H9 (cell line): ENCODE results near the gene ATE1. TPM values are rescaled to one million over a fixed set of nuclear protein-coding genes. Genes with fewer than 3 reads are reported as not detected.
A peak's percentile ranks its signal among the peaks of the same experiment; 100 is the strongest.

Source experiments
- DNase-seq: peaks from one replicate; pipeline ENCODE4 v3.0.0-alpha.2; 2017
- H2AFZ ChIP-seq: one replicate; pipeline ENCODE4 v1.6.1; 2013; ENCODE audit warnings: mild to moderate bottlenecking, low read length, control low read depth, moderate library complexity
- H2AK5ac ChIP-seq: 2 replicates; pipeline ENCODE4 v1.6.1; 2013; ENCODE audit warnings: low read length, control low read depth, mixed read lengths; ENCODE audit not compliant: insufficient read length
- H2BK120ac ChIP-seq: one replicate; pipeline ENCODE4 v1.6.1; 2013; ENCODE audit warnings: low read depth, mild to moderate bottlenecking, low read length, control low read depth, inconsistent platforms; ENCODE audit not compliant: poor library complexity, severe bottlenecking
- H2BK12ac ChIP-seq: 2 replicates; pipeline ENCODE4 v1.6.1; 2013; ENCODE audit warnings: low read length, control low read depth, mixed read lengths, low read depth; ENCODE audit not compliant: insufficient read length
- H2BK15ac ChIP-seq: 2 replicates; pipeline ENCODE4 v1.6.1; 2013; ENCODE audit warnings: low read depth, low read length, control low read depth
- H2BK20ac ChIP-seq: one replicate; pipeline ENCODE4 v1.6.1; 2013; ENCODE audit warnings: low read depth, mild to moderate bottlenecking, low read length, control low read depth, inconsistent platforms; ENCODE audit not compliant: poor library complexity, severe bottlenecking
- H2BK5ac ChIP-seq: 2 replicates; pipeline ENCODE4 v1.6.1; 2013; ENCODE audit warnings: low read length, control low read depth, mixed read lengths; ENCODE audit not compliant: insufficient read length
- H3K14ac ChIP-seq: 2 replicates; pipeline ENCODE4 v1.6.1; 2013; ENCODE audit warnings: low read length, control low read depth; ENCODE audit not compliant: insufficient read depth
- H3K18ac ChIP-seq: 2 replicates; pipeline ENCODE4 v1.6.1; 2013; ENCODE audit warnings: low read depth, mild to moderate bottlenecking, mixed read lengths, low read length, control low read depth; ENCODE audit not compliant: insufficient read length
- H3K23ac ChIP-seq: 2 replicates; pipeline ENCODE4 v1.6.1; 2013; ENCODE audit warnings: low read length, control low read depth, mixed read lengths, low read depth; ENCODE audit not compliant: insufficient read length
- H3K23me2 ChIP-seq: 2 replicates; pipeline ENCODE4 v1.6.1; 2013; ENCODE audit warnings: low read depth, mild to moderate bottlenecking, mixed read lengths, low read length, control low read depth; ENCODE audit not compliant: insufficient read length, poor library complexity, severe bottlenecking
- H3K27ac ChIP-seq: 2 replicates; pipeline ENCODE4 v1.5.1; 2013; ENCODE audit warnings: low read length, control low read depth, mixed read lengths, low read depth; ENCODE audit not compliant: insufficient read length
- H3K27me3 ChIP-seq: 2 replicates; pipeline ENCODE4 v1.6.1; 2013; ENCODE audit warnings: low read length, control low read depth, inconsistent platforms; ENCODE audit not compliant: insufficient read depth
- H3K4ac ChIP-seq: 2 replicates; pipeline ENCODE4 v1.6.1; 2013; ENCODE audit warnings: low read depth, mild to moderate bottlenecking, control low read depth, inconsistent platforms, low read length, moderate library complexity
- H3K4me1 ChIP-seq: 2 replicates; pipeline ENCODE4 v1.6.1; 2013; ENCODE audit warnings: low read length, control low read depth, inconsistent platforms; ENCODE audit not compliant: insufficient read depth
- H3K4me2 ChIP-seq: 2 replicates; pipeline ENCODE4 v1.6.1; 2013; ENCODE audit warnings: low read length, control low read depth, mixed read lengths; ENCODE audit not compliant: insufficient read length, insufficient read depth
- H3K56ac ChIP-seq: 2 replicates; pipeline ENCODE4 v1.6.1; 2013; ENCODE audit warnings: low read depth, mild to moderate bottlenecking, mixed read lengths, low read length, control low read depth; ENCODE audit not compliant: insufficient read length
- H3K79me1 ChIP-seq: 2 replicates; pipeline ENCODE4 v1.6.1; 2013; ENCODE audit warnings: low read depth, mild to moderate bottlenecking, moderate library complexity, low read length, control low read depth, inconsistent platforms; ENCODE audit not compliant: insufficient read depth, poor library complexity, severe bottlenecking
- H3K79me2 ChIP-seq: 2 replicates; pipeline ENCODE4 v1.6.1; 2013; ENCODE audit warnings: low read length, control low read depth, inconsistent platforms; ENCODE audit not compliant: insufficient read depth
- H3K9ac ChIP-seq: 2 replicates; pipeline ENCODE4 v1.6.1; 2013; ENCODE audit warnings: low read length, control low read depth, mixed read lengths; ENCODE audit not compliant: insufficient read length; ENCODE audit errors: extremely low read depth
- H3K9me3 ChIP-seq: one replicate; pipeline ENCODE4 v1.6.1; 2013; ENCODE audit warnings: low read depth, low read length, inconsistent platforms; ENCODE audit not compliant: control insufficient read depth
- H3T11ph ChIP-seq: one replicate; pipeline ENCODE4 v1.6.1; 2013; ENCODE audit warnings: mild to moderate bottlenecking, low read length, control low read depth, inconsistent platforms
- H4K20me1 ChIP-seq: one replicate; pipeline ENCODE4 v1.6.1; 2013; ENCODE audit not compliant: control insufficient read depth, insufficient read length, insufficient read depth
- H4K5ac ChIP-seq: 2 replicates; pipeline ENCODE4 v1.6.1; 2013; ENCODE audit warnings: low read depth, mild to moderate bottlenecking, mixed read lengths, low read length, control low read depth; ENCODE audit not compliant: insufficient read length
- H4K8ac ChIP-seq: replicated peaks from 2 replicates; pipeline ENCODE4 v1.6.1; 2013; ENCODE audit warnings: low read length, control low read depth, mixed read lengths, low read depth; ENCODE audit not compliant: insufficient read length
- H4K91ac ChIP-seq: 2 replicates; pipeline ENCODE4 v1.6.1; 2013; ENCODE audit warnings: low read depth, mild to moderate bottlenecking, moderate library complexity, mixed read lengths, low read length, control low read depth; ENCODE audit not compliant: insufficient read length
- H3K27ac Mint-ChIP-seq, 3 experiments: 2 replicates in 2 of 3; 3 replicates in 1 of 3; pipeline ENCODE4 v1.8.0; 2020 to 2021; ENCODE audit warnings: mixed read lengths in 3 of 3, mild to moderate bottlenecking in 1 of 3, moderate library complexity in 1 of 3
- H3K27me3 Mint-ChIP-seq: 2 replicates; pipeline ENCODE4 v1.8.0; 2021; ENCODE audit warnings: low read depth, mild to moderate bottlenecking, moderate library complexity, mixed read lengths
- H3K36me3 Mint-ChIP-seq, 3 experiments: 2 replicates in 2 of 3; 3 replicates in 1 of 3; pipeline ENCODE4 v1.8.0; 2020 to 2021; ENCODE audit warnings: low read depth in 3 of 3, mixed read lengths in 3 of 3; ENCODE audit not compliant: insufficient read depth in 1 of 3
- H3K4me1 Mint-ChIP-seq, 2 experiments: 2 replicates each; pipeline ENCODE4 v1.8.0; 2020; ENCODE audit warnings: mixed read lengths in 2 of 2
- H3K4me3 Mint-ChIP-seq, 2 experiments: 2 replicates in 1 of 2; 3 replicates in 1 of 2; pipeline ENCODE4 v1.8.0; 2020 to 2021; ENCODE audit warnings: mild to moderate bottlenecking in 2 of 2, mixed read lengths in 2 of 2, moderate library complexity in 1 of 2
- H3K9me3 Mint-ChIP-seq, 2 experiments: 2 replicates in 1 of 2; 3 replicates in 1 of 2; pipeline ENCODE4 v1.8.0; 2020; ENCODE audit warnings: mild to moderate bottlenecking in 2 of 2, mixed read lengths in 2 of 2, moderate library complexity in 1 of 2
- WGBS: extraction: QIAGEN DNeasy Blood & Tissue Kit; methylation state at CpG from one replicate; pipeline ENCODE4 v1.1.7; 2013; ENCODE audit warnings: missing lambda C conversion rate, low lambda C conversion rate, mixed read lengths; ENCODE audit not compliant: insufficient read length; ENCODE audit errors: extremely low coverage; 5-methylcytosine and 5-hydroxymethylcytosine counted together
- total RNA-seq: library from RNA; stranded (reverse); gene quantifications from 2 replicates; pipeline ENCODE4 v1.2.1, GENCODE V29; 2021
- TF ChIP-seq, protein P1 (sequence below): fragments of 200-600 bp; sonication (generic); conservative IDR thresholded peaks from 3 replicates; pipeline ENCODE4 v1.8.0; 2021; ENCODE audit warnings: antibody characterized with exemption, mild to moderate bottlenecking

Gene ATE1
- total RNA-seq, 1 experiment from 2014 or later: 29.0 TPM

DNA sequence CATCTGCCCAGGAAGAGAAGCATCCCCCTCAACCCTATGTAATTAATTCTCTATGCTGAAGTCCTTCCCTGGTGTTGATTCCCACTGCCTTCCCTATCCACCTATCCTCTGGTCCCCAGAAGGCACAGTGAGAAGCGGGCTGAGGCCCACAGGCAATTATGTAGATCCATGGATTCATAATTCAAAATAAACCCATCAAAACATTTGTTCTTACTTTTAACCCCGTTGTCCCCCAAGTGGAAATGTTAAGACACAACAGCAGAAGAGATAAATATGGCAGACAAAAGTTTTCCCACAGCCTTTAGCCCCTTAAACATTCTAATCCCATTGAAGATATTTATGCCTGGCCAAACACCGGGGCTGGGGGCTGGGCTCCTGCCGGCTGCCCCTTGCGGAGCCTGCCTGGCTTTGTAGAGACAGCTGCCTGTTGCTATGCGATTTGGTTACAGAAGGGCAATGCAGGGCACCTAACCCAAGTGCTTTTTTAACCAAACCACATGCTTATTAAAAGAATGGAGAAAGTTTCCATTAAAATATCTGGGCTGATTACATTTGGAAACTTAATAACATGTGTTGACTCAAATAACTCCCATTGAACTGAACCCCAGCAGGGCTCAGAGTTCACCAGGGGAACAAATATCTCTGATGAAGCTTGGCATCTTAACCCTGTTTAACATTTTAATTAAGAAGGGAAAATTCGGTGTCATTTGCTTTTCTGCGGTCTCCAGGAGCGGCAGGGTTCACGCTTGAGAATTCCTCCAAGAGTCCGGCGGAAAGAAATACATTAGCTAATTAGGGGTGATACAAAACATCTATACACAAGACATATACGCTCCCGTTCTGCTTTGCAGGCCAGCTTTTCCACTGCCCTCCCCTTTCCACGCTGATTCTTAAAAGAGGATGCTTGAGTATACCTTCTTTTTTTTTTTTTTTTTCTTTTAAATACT, 218.8 kb downstream of the ATE1 start:
- Histone ChIP-seq H2AK5ac (no peak overlapping the region), H4K20me1 (no peaks in the 10 kb centered on the region), H2BK5ac (no peak overlapping the region), H2BK12ac (no peak overlapping the region), H3K79me2 (no peaks in the 10 kb centered on the region), H4K91ac (no peak overlapping the region), H3K9me3 (no peaks in the 10 kb centered on the region), H3K27me3 (no peaks in the 10 kb centered on the region), H3K56ac (no peak overlapping the region), H4K5ac (no peak overlapping the region), H3K4me2 (peak overlapping the region; percentile 14), H3K18ac (no peak overlapping the region), H2AFZ (no peak overlapping the region), H3K27ac (no peak overlapping the region), H3K23me2 (no peaks in the 10 kb centered on the region), H2BK20ac (no peak overlapping the region), H3K4ac (no peak overlapping the region), H2BK120ac (no peak overlapping the region), H3K14ac (no peak overlapping the region), H2BK15ac (no peak overlapping the region), H4K8ac (no peak overlapping the region), H3T11ph (no peak overlapping the region), H3K79me1 (no peaks in the 10 kb centered on the region), H3K23ac (no peak overlapping the region), H3K4me1 (peaks cover 4% of the 10 kb centered on the region; the same call in 1 of the 2 replicates), H3K9ac (no peak overlapping the region)
- WGBS: no CpG with 5 or more reads among the region's 15 CpGs
- peaks cover 30 to 35% of the 10 kb centered on the region in 2 experiments for H3K4me1 Mint-ChIP-seq
- peaks cover under 1 to 9% of the 10 kb centered on the region in 2 experiments; a peak in 3 of 5 replicates for H3K9me3 Mint-ChIP-seq
- H3K27me3 Mint-ChIP-seq: peaks cover 2% of the 10 kb centered on the region
- peak overlapping the region in 1 of 2 experiments; percentile 33; a peak in 1 of 5 replicates for H3K4me3 Mint-ChIP-seq
- no peak for DNase-seq
- H3K36me3 Mint-ChIP-seq: peaks cover 0 to 5% (median 1%) of the 10 kb centered on the region in 3 experiments; a peak in 2 of 7 replicates
- TF ChIP-seq, protein P1, sequence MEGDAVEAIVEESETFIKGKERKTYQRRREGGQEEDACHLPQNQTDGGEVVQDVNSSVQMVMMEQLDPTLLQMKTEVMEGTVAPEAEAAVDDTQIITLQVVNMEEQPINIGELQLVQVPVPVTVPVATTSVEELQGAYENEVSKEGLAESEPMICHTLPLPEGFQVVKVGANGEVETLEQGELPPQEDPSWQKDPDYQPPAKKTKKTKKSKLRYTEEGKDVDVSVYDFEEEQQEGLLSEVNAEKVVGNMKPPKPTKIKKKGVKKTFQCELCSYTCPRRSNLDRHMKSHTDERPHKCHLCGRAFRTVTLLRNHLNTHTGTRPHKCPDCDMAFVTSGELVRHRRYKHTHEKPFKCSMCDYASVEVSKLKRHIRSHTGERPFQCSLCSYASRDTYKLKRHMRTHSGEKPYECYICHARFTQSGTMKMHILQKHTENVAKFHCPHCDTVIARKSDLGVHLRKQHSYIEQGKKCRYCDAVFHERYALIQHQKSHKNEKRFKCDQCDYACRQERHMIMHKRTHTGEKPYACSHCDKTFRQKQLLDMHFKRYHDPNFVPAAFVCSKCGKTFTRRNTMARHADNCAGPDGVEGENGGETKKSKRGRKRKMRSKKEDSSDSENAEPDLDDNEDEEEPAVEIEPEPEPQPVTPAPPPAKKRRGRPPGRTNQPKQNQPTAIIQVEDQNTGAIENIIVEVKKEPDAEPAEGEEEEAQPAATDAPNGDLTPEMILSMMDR: no peak
- peak overlapping the region in 2 of 3 experiments; percentile 18 to 39; a peak in 1 of 7 replicates for H3K27ac Mint-ChIP-seq
